SU-DHL-6 (cell line): ENCODE data around the gene EYA3.
A peak's percentile ranks its signal among the peaks of the same experiment; 100 is the strongest.

Experiments
- H2AFZ ChIP-seq: fragments of 200-600 bp; sonication (generic); 2 replicates; pipeline ENCODE4 v1.6.1; 2014; ENCODE audit warnings: low read depth, mild to moderate bottlenecking, moderate library complexity, mixed read lengths, antibody characterized with exemption, low read length; ENCODE audit not compliant: severe bottlenecking
- H3F3A ChIP-seq: fragments of 200-600 bp; shearing (Covaris generic); 2 replicates; pipeline ENCODE4 v1.6.0; 2016; ENCODE audit warnings: antibody characterized with exemption, mild to moderate bottlenecking; ENCODE audit not compliant: insufficient read depth
- H3K27ac ChIP-seq: fragments of 200-600 bp; sonication (generic); 2 replicates; pipeline ENCODE4 v1.5.1; 2016; ENCODE audit warnings: low read depth, mild to moderate bottlenecking, low read length, moderate library complexity, mixed read lengths
- H3K27me3 ChIP-seq: fragments of 200-600 bp; sonication (generic), shearing (Covaris generic); 2 replicates; pipeline ENCODE4 v1.6.0; 2014; ENCODE audit warnings: mild to moderate bottlenecking, low read length
- H3K36me3 ChIP-seq: fragments of 200-600 bp; sonication (generic); 2 replicates; pipeline ENCODE4 v1.6.1; 2014; ENCODE audit warnings: mild to moderate bottlenecking, low read length, mixed read lengths
- H3K4me2 ChIP-seq: fragments of 300-600, 200-600 bp; shearing (Covaris generic), sonication (generic); 2 replicates; pipeline ENCODE4 v1.6.0; 2014; ENCODE audit warnings: low read length, low read depth, mild to moderate bottlenecking; ENCODE audit not compliant: poor library complexity, severe bottlenecking
- H3K4me3 ChIP-seq: fragments of 200-600 bp; sonication (generic); 2 replicates; pipeline ENCODE4 v1.5.1; 2014; ENCODE audit warnings: antibody characterized with exemption, low read length, mild to moderate bottlenecking, mixed read lengths; ENCODE audit not compliant: insufficient read depth, poor library complexity, severe bottlenecking
- H3K79me2 ChIP-seq: fragments of 200-600 bp; sonication (generic); 2 replicates; pipeline ENCODE4 v1.6.1; 2014; ENCODE audit warnings: mild to moderate bottlenecking, low read length, moderate library complexity; ENCODE audit not compliant: insufficient read depth
- H3K9ac ChIP-seq: fragments of 200-600 bp; sonication (generic); 2 replicates; pipeline ENCODE4 v1.7.0; 2014; ENCODE audit warnings: mild to moderate bottlenecking, low read length
- H3K9me2 ChIP-seq: fragments of 200-600 bp; sonication (generic); replicated peaks from 2 replicates; pipeline ENCODE4 v1.6.1; 2014; ENCODE audit warnings: low read length; ENCODE audit not compliant: insufficient read depth
- H3K9me3 ChIP-seq: fragments of 200-600 bp; sonication (generic); 2 replicates; pipeline ENCODE4 v1.6.1; 2014; ENCODE audit warnings: low read length, mixed read lengths; ENCODE audit not compliant: insufficient read depth
- H4K20me1 ChIP-seq: fragments of 200-600 bp; sonication (generic); 2 replicates; pipeline ENCODE4 v1.6.1; 2014; ENCODE audit warnings: low read depth, mild to moderate bottlenecking, antibody characterized with exemption, low read length, moderate library complexity, mixed read lengths
- EZH2phosphoT487 ChIP-seq: fragments of 200-600 bp; sonication (generic), shearing (Covaris generic); conservative IDR thresholded peaks from 2 replicates; pipeline ENCODE4 v1.6.1; 2018; ENCODE audit warnings: mild to moderate bottlenecking, antibody characterized with exemption, low read length, moderate library complexity, mixed read lengths
- TF ChIP-seq, protein P1 (sequence below): fragments of 200-600 bp; sonication (generic); IDR thresholded peaks from one replicate; pipeline ENCODE4 v1.5.1; 2017; ENCODE audit warnings: antibody characterized with exemption, mild to moderate bottlenecking, low read length, moderate library complexity; ENCODE audit not compliant: insufficient read depth, poor library complexity, severe bottlenecking

The EYA3 gene

DNA sequence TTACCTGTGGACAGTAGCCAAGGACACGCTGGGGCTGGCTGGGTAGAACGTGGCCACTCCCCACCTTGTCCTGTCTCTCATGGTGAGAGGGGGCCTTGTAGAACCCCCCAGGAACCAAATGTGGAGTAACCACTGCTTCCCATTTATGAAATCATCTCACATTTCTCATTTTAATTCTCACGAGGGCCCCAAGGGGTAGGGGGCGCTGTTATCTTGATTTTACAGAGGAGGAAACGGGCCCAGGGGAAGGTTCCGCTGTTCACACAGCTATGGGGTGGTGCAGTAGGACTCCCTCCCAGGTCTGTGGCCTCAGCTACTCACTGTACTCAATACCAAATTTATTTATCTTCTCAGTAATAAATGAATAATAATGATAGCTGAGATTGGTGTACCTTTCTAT, 148.1 kb downstream of the EYA3 start:
- Histone ChIP-seq H3K79me2 (no peaks in the 10 kb centered on the region), H4K20me1 (no peaks in the 10 kb centered on the region), H3K27me3 (no peaks in the 10 kb centered on the region), H3K9ac (no peak overlapping the region; the same call in 1 of the 2 replicates), H3K9me3 (no peaks in the 10 kb centered on the region), H3K4me2 (no peak overlapping the region), H3K9me2 (no peaks in the 10 kb centered on the region), H2AFZ (peak overlapping the region; percentile 53), H3K36me3 (no peaks in the 10 kb centered on the region), H3K4me3 (no peak overlapping the region), H3K27ac (no peak overlapping the region), H3F3A (no peaks in the 10 kb centered on the region)
- TF ChIP-seq, protein P1, sequence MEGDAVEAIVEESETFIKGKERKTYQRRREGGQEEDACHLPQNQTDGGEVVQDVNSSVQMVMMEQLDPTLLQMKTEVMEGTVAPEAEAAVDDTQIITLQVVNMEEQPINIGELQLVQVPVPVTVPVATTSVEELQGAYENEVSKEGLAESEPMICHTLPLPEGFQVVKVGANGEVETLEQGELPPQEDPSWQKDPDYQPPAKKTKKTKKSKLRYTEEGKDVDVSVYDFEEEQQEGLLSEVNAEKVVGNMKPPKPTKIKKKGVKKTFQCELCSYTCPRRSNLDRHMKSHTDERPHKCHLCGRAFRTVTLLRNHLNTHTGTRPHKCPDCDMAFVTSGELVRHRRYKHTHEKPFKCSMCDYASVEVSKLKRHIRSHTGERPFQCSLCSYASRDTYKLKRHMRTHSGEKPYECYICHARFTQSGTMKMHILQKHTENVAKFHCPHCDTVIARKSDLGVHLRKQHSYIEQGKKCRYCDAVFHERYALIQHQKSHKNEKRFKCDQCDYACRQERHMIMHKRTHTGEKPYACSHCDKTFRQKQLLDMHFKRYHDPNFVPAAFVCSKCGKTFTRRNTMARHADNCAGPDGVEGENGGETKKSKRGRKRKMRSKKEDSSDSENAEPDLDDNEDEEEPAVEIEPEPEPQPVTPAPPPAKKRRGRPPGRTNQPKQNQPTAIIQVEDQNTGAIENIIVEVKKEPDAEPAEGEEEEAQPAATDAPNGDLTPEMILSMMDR, result peak; percentile 92
- no peak for TF ChIP-seq EZH2phosphoT487

DNA sequence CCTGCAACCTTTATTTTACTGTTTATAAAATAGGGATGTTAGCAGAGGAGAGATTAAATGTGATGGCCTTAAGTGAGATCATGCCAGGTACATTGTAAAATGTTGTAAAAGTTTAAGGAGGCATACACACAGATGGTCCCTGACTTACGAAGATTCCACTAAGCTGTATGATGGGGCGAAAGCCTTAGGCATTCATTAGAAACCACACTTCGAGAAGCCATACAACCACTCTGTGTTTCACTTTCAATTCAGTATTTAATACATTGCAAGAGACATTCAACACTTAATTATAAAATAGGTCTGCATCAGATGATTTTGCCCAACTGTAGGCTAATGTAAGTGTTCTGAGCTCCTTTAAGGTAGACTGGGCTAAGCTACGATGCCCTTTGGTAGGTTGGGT, 149.9 kb downstream of the EYA3 start:
- H3K27ac ChIP-seq, result no peak overlapping the region
- no peaks in the 10 kb centered on the region for H3K9me3 ChIP-seq
- H3K4me2 ChIP-seq, result no peak overlapping the region
- no peaks in the 10 kb centered on the region for H3K79me2 ChIP-seq
- no peaks in the 10 kb centered on the region for H3K27me3 ChIP-seq
- TF ChIP-seq, protein P1, result no peak
- no peak for TF ChIP-seq EZH2phosphoT487
- H3K4me3 ChIP-seq, result no peak overlapping the region
- no peak overlapping the region for H2AFZ ChIP-seq
- no peak overlapping the region for H3K9ac ChIP-seq
- no peaks in the 10 kb centered on the region for H3K36me3 ChIP-seq
- H4K20me1 ChIP-seq, result no peaks in the 10 kb centered on the region
- no peaks in the 10 kb centered on the region for H3K9me2 ChIP-seq
- no peaks in the 10 kb centered on the region for H3F3A ChIP-seq

DNA sequence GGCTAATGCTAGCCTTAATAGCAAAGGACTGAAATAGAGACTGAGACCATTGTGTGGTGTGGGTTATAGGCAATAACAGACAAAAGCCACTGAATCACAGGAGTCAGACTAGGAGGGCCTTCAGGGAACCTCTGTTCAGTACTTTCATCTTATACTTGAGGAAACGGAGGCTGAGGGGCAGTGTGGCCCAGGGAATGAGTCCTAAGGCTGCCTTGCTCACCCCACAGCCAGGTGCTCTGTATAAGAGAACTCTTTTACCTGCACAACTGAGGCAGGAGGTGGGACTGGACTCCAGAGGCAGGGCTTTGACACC, 150.9 kb downstream of the EYA3 start:
- Histone ChIP-seq H3K4me3 (no peak overlapping the region), H3K79me2 (no peaks in the 10 kb centered on the region), H4K20me1 (no peaks in the 10 kb centered on the region), H3K27ac (no peak overlapping the region), H3F3A (no peaks in the 10 kb centered on the region), H3K4me2 (no peak overlapping the region), H3K27me3 (no peaks in the 10 kb centered on the region), H3K36me3 (no peaks in the 10 kb centered on the region), H3K9ac (no peak overlapping the region), H3K9me2 (no peaks in the 10 kb centered on the region), H3K9me3 (no peaks in the 10 kb centered on the region), H2AFZ (no peak overlapping the region)
- TF ChIP-seq, protein P1, result no peak
- no peak for TF ChIP-seq EZH2phosphoT487

DNA sequence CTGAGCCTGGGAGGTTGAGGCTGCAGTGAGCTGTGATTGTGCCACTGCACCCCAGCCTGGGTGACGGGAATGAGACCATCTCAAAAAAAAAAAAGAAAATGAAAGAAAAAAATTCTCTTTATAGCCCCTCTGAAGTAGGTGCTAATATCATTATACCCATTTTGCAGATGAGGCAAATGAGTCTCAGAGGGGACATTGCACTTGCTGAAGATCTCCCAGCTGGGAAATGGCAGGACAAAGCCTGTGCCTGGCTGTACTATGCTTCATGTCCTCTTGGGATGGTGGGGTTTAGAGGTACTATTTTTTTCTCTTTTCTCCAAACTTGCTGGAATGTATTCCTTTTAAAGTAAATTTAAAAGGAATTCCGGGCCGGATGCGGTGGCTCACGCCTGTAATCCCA, 152.0 kb downstream of the EYA3 start:
- no peak overlapping the region for H3K4me3 ChIP-seq
- H3K9me2 ChIP-seq, result no peaks in the 10 kb centered on the region

More for the DNA sequence above, 152.0 kb downstream of the EYA3 start:
- Histone ChIP-seq H3K79me2 (no peaks in the 10 kb centered on the region), H3K9ac (no peak overlapping the region), H2AFZ (no peak overlapping the region), H3K4me2 (no peak overlapping the region), H3K9me3 (no peaks in the 10 kb centered on the region), H3F3A (no peaks in the 10 kb centered on the region), H3K36me3 (no peaks in the 10 kb centered on the region), H3K27me3 (no peaks in the 10 kb centered on the region), H4K20me1 (no peaks in the 10 kb centered on the region), H3K27ac (no peak overlapping the region)
- TF ChIP-seq EZH2phosphoT487, result no peak
- TF ChIP-seq, protein P1, result no peak
